GM21528 (cell line): ENCODE data around the gene TTLL6.
"Not testable (repeated sequence)": the region's sequence is repeated elsewhere in the genome, so short reads cannot be mapped to it uniquely, and the experiment has no call there.

ENCODE experiments used
- ATAC-seq: cut with Tn5 transposase; IDR thresholded peaks from one replicate; pipeline ENCODE4 v1.9.1; 2021; ENCODE audit warnings: mild to moderate bottlenecking, moderate library complexity; ENCODE audit not compliant: unreplicated experiment, low FRiP score

Gene TTLL6

DNA sequence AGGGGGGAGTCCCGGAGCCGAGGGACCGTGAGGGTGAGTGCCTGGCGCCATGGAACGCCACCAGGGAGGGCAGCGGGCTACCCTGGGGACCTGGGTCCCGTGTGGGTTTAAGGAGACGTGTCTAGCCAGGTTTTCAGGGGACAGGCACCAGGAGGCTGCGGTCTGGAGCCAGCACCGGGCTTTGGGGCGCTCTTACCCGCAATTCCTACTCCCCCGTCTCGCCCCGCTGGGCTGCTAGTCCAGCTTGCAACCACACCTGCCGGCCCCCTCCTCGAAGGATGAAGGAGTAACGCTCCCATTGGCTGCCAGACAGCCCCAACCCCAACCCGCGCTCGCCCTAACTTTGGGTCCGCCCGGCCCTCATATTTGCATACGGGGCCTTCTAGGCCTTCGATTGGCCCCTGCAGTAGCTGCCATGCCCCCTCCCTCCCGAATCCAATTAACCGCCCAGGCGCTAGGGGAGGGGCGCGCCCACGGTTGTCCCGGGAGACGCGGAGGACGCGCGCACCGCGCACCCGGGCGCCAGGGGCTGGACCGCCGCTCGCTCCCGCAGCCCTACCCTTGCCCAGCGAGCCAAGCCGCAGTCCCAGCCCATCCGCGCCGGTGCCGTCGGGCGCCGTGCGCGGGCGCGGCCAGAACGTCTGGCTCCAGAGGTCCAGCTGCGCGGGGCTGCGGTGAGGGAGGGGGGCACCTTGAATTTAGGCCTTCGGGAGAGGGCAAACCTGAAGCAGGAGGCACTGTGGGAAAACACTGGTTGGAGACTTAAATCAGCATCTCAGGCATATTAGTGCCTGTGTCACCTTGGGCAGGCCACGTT is at the start of gene TTLL6:
Gene TTLL6 (minus strand): TSS at position 456 of the 817 bp plus-strand sequence. CDS start 157 bp downstream, at position 299.
- peak; percentile 85 for ATAC-seq

- ATAC-seq = no peak
These were observed 43.4 kb upstream of the TTLL6 start for GRCh38 chr17:48860456-48860855.

- no peak for ATAC-seq
These were observed 43.0 kb upstream of the TTLL6 start for GRCh38 chr17:48860034-48860433.

DNA sequence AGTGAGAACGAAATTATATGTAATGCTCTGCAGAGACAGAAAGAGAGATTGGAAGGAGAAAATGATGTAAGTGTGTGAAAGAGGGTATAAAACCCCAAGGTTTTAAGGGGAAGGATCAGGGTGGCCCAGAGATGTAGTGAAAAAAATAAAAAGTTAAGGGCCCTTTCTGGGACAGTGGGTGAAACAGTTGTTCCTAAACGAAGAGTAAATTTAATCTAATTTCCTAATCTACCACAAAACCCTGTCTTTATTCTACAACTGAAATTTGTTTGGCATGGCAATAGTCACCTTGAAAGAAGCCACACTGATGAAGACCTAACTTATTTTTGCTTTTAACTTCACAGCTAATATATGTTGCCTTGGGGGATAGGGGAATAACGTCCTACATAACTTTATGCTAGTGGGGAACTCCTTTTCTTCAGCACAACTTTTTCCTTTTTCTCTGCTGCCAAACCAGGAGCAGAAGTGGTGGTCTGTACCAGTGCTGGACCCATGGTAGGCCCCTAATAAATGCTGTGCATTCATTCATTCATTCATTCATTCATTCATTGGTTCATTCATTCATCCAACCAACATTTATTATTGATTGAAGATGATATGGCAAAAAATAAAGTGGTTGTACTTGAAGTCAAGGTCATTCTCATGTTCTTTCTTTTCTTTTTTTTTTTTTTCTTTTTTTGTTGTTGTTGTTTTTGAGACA is 39.2 kb upstream of the TTLL6 start:
- ATAC-seq = no peak

GRCh38 chr17:48854774-48855476 is 37.9 kb upstream of the TTLL6 start:
- no peak for ATAC-seq

GRCh38 chr17:48850792-48851323 is 33.8 kb upstream of the TTLL6 start:
- ATAC-seq = no peak

DNA sequence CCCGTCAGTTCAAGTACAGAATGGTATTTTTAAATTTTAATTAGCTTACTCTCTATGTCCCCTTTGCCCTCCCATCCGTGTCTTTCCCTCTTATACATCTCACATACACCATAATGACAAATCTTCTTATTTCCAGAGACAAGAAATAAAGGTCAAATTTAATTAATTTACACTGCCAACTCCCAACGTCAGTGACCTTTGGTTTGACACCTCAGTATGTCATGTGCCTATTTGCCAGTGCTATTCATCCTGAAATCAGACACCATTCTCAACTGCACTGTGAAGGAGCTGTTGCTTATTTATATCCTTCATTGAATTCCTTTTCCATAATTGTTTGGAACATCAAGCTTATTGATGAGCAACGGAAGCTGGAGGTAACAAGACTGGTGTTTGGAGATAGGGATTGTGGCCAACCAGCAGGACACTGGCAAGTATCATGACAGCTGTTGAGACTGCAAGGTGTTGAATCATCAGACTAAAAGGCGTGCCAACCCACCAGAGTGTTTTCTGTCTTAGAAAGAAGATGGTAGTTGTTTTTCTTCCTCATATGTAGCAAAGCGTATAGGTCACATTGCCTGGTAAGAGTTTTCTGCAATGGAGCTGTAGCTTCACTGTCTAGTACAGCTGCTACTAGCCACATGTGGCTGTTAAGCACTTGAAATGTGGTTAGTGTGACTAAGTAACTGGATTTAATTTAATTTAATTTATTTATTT is 26.3 kb upstream of the TTLL6 start:
- no peak for ATAC-seq

- no peak for ATAC-seq
These were observed 25.7 kb upstream of the TTLL6 start for GRCh38 chr17:48842746-48843145.

DNA sequence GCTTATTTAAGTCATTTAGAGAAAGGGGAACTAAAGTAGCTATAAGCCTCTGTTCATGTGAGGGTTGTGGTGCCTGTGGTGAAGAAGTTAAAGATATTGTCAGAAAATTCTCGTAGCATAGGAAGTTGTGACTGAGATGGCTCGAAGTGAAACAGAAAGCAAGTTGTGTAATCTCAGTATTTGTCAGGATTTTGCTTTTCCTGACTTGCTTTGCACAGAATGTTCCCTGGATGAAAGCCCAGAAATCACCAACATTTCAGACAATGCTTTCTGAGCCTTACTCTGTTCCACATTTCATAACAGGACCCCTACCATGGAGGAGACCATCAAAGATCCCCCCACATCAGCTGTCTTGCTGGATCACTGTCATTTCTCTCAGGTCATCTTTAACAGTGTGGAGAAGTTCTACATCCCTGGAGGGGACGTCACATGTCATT is 24.4 kb upstream of the TTLL6 start:
- ATAC-seq = peak; percentile 74

DNA sequence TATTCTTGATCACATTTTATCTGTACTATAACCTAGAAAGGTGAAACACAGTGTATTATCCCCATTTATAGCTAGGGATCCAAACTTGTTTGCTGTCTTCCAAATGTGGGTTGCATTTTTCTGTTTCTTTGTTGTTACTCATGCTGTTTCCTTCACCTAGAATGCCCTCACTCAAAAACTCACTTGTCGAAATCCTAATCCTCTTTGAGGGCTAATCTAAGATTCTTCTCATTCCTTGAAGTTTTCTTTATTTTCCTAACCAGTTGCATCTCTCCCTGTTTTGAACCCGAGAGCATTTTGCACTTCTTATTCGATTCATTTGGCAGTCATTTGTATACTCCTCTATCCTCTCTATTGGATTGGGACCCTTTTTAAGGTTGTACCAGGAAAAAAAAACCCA is 23.4 kb upstream of the TTLL6 start:
- no peak for ATAC-seq

DNA sequence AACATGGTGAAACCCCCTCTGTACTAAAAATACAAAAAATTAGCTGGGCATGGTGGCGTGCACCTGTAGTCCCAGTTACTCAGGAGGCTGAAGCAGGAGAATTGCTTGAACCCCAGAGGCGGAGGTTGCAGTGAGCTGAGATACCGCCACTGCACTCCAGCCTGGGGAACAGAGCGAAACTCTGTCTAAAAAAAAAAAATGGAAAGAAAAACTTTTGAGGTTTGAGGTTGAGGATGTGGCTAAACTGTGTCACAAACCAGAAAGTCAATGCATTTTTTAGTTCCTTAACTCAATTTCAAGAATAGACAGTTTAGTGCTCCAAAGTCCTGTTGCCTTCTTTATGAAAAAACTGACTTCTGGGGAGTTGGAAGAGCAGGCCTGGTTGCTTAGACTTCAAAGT is 20.4 kb upstream of the TTLL6 start:
- ATAC-seq = not testable (repeated sequence)

- ATAC-seq = no peak
These were observed 18.9 kb upstream of the TTLL6 start for GRCh38 chr17:48835971-48836370.

- no peak for ATAC-seq
These were observed 17.9 kb upstream of the TTLL6 start for GRCh38 chr17:48834973-48835372.

DNA sequence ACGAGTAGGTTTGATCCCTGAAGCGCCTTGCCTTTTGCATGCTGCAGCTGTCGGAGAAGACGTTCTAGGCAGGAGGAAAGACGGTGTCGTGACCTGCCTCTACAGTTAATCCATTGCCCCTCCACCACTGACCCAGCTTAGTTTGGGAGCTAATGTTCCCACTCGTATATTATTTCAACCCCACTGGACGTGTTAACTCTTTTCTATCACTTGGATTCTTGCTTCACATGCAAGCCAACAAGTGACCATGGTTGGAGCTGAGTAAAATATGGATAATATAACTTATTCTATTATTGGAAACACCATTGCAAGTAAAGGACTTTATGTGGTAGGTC is 14.5 kb upstream of the TTLL6 start:
- ATAC-seq = no peak

GRCh38 chr17:48830840-48831548 is 14.0 kb upstream of the TTLL6 start, which contains the start of gene CALCOCO2:
TSS of gene CALCOCO2 (plus strand) at chr17:48831035. CDS start at chr17:48841708, 10,673 bp downstream.
- ATAC-seq = peak; percentile 73

GRCh38 chr17:48825446-48826381 is 8.7 kb upstream of the TTLL6 start:
- no peak for ATAC-seq

GRCh38 chr17:48820936-48821335 is 3.9 kb upstream of the TTLL6 start:
- ATAC-seq = not testable (repeated sequence)

- ATAC-seq = no peak
These were observed 2.4 kb upstream of the TTLL6 start for GRCh38 chr17:48819466-48819865.
